Measurements from ENCODE around the gene AUTS2. TPM values are rescaled to one million over a fixed set of nuclear protein-coding genes. Genes with fewer than 3 reads are reported as not detected.

The AUTS2 gene
- total RNA-seq, 1 experiment from 2014 or later: 256 TPM

DNA sequence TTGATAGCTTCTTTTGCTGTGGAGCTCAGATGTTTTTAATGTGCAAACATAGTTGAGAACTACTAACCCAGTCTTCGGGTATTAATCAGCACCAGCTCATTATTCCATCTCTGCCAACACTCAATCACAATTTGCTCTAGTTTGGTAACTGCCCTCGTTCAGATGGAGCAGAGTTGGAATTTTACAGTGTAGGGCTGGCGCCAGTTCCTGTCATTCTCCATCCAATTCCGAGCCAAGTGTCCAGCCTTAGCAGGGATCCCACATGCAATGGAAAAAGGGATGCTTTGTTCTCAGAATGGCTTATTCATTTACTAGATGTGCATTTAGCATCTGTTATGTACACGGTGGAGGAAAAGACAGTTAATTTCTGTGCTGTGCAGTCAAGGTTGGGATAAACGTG is 1029.2 kb downstream of the AUTS2 start:
- no peak overlapping the region for H3K4me3 Mint-ChIP-seq
- Histone ChIP-seq H2BK120ac (ENCODE audit: low read depth, low read length, poor library complexity, severe bottlenecking) (no peak overlapping the region), H3K27ac (ENCODE audit: insufficient read length, low read depth, low read length) (no peak overlapping the region), H2AFZ (ENCODE audit: low read length) (no peak overlapping the region), H2BK5ac (ENCODE audit: insufficient read length, low read length) (no peak overlapping the region), H4K5ac (ENCODE audit: insufficient read length, low read depth, low read length) (no peak overlapping the region), H2BK12ac (ENCODE audit: insufficient read length, low read depth, low read length) (no peak overlapping the region), H3K79me1 (ENCODE audit: insufficient read depth, low read depth, low read length, poor library complexity, severe bottlenecking) (no peaks in the 10 kb centered on the region), H3K27me3 (ENCODE audit: insufficient read depth, low read length) (no peaks in the 10 kb centered on the region; the same call in 1 of the 2 replicates), H4K8ac (replicated peaks; ENCODE audit: insufficient read length, low read depth, low read length) (no peak overlapping the region), H3K4ac (ENCODE audit: low read depth, low read length) (no peak overlapping the region), H3K9ac (ENCODE audit: extremely low read depth, insufficient read length, low read length) (no peak overlapping the region), H3K79me2 (ENCODE audit: insufficient read depth, low read length) (no peaks in the 10 kb centered on the region), H3K18ac (ENCODE audit: insufficient read length, low read depth, low read length) (no peak overlapping the region), H2AK5ac (ENCODE audit: insufficient read length, low read length) (no peak overlapping the region), H3K23me2 (ENCODE audit: insufficient read length, low read depth, low read length, poor library complexity, severe bottlenecking) (no peaks in the 10 kb centered on the region), H3K23ac (ENCODE audit: insufficient read length, low read depth, low read length) (no peak overlapping the region), H3T11ph (ENCODE audit: low read length) (no peak overlapping the region), H3K9me3 (ENCODE audit: control insufficient read depth, low read depth, low read length) (no peaks in the 10 kb centered on the region), H3K4me2 (ENCODE audit: insufficient read depth, insufficient read length, low read length) (no peak overlapping the region), H4K20me1 (ENCODE audit: control insufficient read depth, insufficient read depth, insufficient read length) (no peaks in the 10 kb centered on the region), H4K91ac (ENCODE audit: insufficient read length, low read depth, low read length) (no peak overlapping the region), H2BK15ac (ENCODE audit: low read depth, low read length) (no peak overlapping the region), H2BK20ac (ENCODE audit: low read depth, low read length, poor library complexity, severe bottlenecking) (no peak overlapping the region), H3K4me1 (ENCODE audit: insufficient read depth, low read length) (no peaks in the 10 kb centered on the region; the same call in 1 of the 2 replicates), H3K14ac (ENCODE audit: insufficient read depth, low read length) (no peak overlapping the region), H3K56ac (ENCODE audit: insufficient read length, low read depth, low read length) (no peak overlapping the region)
- peaks cover 0 to 4% (median 0%) of the 10 kb centered on the region in 3 experiments; a peak in 3 of 7 replicates for H3K36me3 Mint-ChIP-seq (ENCODE audit: insufficient read depth in 1 of 3, low read depth in 3 of 3)
- TF ChIP-seq, protein P1, sequence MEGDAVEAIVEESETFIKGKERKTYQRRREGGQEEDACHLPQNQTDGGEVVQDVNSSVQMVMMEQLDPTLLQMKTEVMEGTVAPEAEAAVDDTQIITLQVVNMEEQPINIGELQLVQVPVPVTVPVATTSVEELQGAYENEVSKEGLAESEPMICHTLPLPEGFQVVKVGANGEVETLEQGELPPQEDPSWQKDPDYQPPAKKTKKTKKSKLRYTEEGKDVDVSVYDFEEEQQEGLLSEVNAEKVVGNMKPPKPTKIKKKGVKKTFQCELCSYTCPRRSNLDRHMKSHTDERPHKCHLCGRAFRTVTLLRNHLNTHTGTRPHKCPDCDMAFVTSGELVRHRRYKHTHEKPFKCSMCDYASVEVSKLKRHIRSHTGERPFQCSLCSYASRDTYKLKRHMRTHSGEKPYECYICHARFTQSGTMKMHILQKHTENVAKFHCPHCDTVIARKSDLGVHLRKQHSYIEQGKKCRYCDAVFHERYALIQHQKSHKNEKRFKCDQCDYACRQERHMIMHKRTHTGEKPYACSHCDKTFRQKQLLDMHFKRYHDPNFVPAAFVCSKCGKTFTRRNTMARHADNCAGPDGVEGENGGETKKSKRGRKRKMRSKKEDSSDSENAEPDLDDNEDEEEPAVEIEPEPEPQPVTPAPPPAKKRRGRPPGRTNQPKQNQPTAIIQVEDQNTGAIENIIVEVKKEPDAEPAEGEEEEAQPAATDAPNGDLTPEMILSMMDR (conservative IDR thresholded peaks at IDR 0.05): no peak
- H3K27me3 Mint-ChIP-seq (ENCODE audit: low read depth): peaks cover 48% of the 10 kb centered on the region
- WGBS (ENCODE audit: extremely low coverage, insufficient read length, low lambda C conversion rate): no CpG with 5 or more reads among the region's 6 CpGs
- H3K27ac Mint-ChIP-seq: no peak overlapping the region
- H3K9me3 Mint-ChIP-seq: peaks cover 0 to 5% of the 10 kb centered on the region in 2 experiments; a peak in 2 of 5 replicates
- H3K4me1 Mint-ChIP-seq: peaks cover 22 to 29% of the 10 kb centered on the region in 2 experiments
- DNase-seq: no peak

Measured in H9 (cell line).